HG03196 (cell line): ENCODE results near the gene PTPRG.

Experiments
- ATAC-seq: cut with Tn5 transposase; IDR thresholded peaks from one replicate; pipeline ENCODE4 v1.9.1; 2021; ENCODE audit not compliant: unreplicated experiment

The PTPRG gene

DNA sequence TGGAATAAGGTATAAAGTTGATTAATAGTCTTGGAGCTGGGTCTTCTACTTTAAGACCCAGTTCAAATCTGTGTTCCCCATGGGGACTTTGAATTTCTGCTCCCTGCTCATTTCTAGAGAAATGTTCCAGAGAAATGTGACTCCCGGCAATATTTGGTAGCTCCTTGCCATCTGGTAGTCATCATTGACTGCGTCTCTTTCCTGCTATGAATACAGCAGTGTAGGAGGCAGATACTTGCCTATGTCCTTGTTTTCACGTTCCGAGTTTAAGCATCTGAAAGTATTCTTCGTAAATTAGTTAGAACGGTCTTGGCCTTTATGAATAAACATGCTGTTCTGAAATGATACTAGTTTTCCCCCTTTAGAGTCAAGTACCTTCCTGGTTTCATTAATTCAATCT, 352.9 kb downstream of the PTPRG start:
- no peak for ATAC-seq

DNA sequence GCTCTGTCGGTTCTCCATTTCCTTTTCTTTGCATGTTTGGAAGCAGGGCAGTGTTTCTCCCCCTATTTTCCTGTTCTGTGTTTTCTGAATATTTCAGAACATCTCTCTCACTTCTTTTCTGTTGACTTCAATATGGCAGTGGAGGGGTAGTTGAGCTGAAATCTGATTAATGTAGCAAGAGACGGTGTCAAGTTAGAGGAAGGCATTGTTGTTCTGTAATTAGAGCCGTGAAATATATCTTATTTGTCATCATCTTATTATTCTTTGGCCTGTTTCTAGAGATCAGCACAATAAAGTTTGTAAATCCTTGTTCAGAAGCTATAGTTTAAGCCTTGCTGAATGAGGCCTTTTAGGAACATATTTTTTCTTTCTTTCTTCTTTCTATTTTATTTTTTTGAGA, 353.9 kb downstream of the PTPRG start:
- ATAC-seq, result no peak

DNA sequence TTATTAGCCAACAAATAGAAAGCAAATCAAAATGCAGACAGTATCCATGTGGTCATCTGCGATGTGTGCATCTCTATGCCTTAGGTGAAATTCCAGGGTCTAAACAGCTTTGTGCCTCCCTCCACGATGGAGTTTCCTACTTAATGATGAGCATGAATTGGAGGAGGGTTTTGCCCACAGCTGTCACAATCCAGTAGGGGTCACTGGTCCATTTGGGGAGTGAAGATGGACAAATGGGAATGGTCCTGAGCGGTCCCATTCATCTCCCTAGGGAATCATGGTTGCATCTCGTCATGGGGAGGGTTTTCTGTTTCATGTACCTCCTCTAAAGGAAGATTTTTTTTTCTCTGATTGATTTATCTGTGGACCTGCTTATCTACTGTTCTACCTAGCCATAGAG, 358.0 kb downstream of the PTPRG start:
- ATAC-seq, result no peak

DNA sequence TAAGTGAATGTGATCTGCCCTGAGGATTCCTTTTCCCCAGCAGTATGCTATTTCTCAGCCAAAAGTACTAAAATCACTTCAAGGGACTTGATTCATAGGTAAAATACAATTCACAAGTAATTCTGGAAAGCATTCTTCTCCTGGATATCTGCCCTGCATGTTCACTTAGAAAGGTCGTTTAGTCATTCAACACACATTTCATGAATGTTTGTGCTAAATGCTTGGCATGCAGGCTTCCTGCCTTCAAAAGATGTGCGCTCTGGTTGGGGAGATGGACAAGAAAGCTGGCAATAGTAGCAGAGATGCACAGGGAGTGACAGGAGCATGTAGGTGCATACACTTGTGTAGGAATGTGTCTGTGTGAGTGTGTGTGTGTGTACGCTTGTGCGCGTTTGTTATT, 360.7 kb downstream of the PTPRG start:
- ATAC-seq, result no peak

DNA sequence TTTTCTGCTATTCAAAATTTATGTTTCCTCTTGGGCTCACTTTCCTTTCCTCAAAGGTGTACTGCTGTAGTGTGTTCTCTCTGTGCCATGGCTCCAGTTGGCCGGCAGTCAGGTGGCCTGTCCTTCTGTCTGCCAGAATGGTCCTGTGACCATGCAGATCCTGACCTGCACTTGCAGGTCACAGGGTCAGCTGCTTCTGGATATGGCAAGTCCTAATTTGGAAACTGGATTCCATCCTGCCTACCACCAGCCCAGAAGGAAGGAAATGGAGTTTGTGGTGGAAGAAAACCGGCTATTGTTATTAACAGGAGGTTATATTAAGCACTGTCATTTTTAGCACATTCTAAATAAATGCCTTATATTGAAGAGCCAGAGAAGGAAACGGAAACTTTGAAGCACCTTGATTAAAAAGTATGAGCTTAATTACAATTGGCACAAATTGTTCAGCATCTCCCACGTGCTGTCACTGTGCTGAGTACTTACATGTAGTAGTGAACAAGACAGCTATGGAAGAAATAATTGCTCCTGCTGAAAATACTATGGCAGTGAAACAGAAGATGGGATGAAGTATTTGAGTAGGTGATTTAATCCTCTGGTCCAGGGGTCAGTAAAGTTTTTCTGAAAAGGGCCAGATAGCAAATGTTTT, 362.8 kb downstream of the PTPRG start:
- no peak for ATAC-seq

DNA sequence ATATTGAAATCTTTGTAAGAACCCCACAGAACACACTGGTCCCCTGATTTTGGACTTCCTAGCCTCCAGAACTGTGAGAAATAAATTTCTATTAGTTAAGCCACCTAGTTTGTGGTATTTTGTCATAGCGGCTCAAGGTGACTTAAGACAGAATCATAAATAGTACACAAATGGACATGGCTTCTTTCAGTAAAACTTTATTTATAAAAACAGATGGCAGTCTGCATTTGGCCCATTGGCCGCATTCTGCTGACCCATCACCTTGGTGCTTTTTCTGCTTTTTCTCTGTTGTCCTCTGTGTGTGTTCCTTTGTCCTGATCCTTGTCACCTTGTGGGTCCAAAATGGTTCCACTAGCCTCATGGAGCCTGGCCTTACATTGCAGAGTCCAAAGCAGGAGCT, 363.6 kb downstream of the PTPRG start:
- no peak for ATAC-seq

DNA sequence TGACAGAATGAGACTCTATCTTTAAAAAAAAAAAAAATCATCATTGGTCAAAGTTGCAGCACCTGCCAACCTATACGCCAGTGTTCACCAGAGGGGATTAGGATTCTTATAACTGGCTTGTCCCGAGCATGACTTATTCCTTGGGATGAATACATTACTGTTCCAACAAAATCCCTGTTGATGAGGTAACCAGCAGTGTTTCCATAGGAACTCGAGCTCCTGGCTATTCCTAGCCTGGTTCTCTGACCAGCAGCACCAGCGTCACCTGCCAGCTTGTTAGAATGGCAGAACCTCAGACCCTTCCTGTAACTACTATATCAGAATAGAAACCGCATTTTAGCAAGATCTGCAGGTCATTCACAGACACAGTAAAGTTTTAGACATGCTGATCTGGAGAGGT, 364.4 kb downstream of the PTPRG start:
- ATAC-seq, result no peak

DNA sequence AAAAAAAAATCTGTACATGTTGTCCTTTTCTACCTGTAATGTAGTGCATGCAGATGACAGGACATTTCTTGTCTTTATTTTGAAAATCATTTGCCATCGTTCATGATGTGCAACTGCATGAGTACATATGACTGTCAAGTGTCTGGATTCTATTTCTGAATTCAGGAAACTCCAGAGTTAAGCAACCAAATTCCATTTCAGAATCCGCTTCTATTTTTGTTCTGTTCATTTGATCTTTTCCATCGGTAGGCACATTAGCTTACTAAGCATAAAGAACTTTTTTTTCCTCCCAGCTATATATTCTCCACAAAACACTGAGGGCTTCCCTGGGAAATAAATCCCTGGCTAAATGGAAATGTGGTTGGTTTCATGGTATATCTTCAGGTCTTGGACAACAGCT, 365.6 kb downstream of the PTPRG start:
- no peak for ATAC-seq

DNA sequence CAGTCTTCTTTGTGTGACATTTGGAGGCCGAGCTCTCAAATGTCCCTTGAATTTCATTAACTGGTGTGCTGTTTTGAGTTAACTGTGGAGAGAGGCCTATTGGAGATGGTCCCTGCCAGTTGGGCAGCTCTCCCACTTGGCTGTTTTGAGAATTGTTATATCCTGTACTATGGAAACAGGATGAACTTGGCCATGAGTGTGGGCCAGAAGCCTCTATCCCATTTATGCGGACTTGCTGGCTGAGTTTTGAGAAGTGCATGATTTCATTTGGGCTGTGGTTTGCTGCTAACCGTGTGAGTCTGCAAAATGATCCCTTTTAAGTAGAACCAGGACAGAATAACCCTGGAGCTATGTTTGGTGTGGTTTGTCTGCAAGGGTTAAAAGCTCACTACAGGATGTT, 366.0 kb downstream of the PTPRG start:
- no peak for ATAC-seq

DNA sequence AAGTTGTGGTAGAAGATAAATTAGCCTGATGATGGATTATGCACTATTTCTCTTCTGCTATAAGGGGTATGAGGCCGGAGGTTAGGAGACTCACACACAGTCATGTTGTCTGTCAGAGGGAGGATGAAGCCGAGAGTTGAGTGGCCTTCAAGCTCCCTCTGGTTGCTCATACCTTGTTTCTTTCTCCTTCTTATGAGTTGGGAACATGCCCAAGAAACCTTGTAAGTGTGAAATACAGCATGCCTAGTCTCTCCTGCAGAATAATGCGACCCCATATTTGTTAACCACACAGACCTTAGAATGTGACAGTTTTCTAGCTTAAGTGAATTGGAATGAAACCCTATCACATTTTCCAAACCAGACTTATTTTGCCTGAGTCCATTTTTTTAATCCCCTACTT, 366.7 kb downstream of the PTPRG start:
- ATAC-seq, result no peak

DNA sequence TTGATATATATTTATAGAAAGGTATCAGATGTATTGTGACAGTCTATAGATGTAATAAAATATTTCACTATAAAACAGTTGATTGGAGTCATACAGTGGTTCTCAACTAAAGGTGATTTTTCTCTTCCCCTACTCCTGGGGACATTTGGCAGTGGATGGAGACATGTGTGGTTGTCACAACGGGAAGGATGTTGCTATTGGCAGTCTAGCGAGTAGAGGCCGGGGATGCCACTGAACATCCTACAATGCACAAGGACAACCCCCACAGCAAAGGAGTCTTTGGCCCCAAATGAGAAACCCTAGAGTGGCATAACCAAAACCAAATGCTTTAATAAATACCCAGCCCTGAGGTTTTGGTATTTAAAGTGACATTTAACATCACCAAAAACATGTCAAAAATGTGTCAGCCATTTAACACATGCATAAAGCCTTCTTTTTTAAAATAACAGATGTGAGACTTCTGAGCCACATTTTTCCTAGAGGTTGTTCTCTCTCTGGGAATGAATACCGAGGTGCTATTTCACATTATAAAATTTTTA, 367.5 kb downstream of the PTPRG start:
- no peak for ATAC-seq

DNA sequence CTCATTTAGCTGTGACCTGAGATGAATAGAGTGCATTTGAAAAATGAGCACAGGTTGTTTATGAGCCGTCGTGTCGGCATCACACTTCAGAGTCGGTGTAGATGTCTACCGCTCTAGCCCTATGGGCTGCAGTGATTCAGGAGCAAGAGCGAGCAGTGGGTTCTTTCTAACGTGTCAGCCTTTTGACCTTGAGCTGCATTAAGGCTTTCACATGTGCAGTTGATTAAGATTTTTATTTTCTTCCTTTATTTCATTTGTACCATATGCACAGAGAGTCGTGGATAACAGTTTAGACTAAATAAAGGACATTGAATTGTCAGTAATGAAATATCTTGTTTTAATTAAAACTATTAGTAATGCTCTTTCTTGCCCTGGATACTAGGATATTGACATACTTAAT, 368.2 kb downstream of the PTPRG start:
- ATAC-seq, result no peak

DNA sequence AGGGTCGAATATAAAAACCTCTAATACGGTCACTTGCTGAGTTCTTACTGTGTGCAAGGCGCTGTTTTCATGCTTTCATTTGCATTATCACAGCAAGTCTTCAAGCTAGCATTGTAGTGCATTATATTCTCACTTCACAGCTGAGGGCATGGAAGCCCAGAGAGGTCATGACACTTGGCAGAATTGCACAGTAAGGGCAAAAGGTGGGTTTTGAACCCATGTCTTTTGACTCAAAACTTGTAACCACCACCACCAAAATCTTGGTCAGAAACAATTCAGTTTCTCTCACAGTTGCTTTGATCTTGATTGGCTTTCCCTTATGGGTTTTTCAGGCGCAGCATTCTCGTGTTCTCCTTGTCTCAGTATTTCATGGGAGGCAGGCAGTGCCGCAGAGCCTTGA, 371.1 kb downstream of the PTPRG start:
- ATAC-seq, result no peak

DNA sequence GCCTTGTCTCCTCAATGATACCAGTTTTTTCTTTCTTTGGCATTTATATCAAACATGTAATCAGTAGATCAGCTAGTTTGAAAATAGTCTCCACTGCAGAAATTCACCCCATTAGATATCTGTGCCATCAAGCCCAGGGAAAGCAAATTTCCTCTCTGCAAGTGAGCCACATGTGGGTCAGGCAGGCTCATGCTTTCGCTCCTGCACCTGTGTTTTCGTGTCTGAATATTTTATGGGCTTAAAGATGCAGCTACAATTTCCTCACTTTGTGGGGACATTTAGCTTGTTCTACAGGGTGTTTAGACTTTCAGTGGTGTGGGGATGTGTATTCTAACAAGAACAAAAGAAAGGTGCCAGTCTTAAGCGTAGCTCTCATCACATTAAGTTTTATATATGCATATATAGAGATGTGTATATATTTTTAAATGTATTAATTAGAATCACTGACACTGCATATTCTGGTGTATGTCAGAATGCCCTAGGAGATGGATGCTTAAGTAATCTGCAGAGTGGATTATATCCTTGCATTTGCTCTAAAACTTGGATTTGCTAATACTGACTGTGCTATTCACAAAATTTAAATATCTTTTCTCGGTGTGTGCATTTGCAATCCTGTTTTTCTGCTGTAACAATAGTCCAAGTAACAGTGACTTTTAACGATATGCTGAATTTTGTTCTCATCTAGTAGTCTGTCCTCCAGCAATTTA, 372.6 kb downstream of the PTPRG start:
- no peak for ATAC-seq

DNA sequence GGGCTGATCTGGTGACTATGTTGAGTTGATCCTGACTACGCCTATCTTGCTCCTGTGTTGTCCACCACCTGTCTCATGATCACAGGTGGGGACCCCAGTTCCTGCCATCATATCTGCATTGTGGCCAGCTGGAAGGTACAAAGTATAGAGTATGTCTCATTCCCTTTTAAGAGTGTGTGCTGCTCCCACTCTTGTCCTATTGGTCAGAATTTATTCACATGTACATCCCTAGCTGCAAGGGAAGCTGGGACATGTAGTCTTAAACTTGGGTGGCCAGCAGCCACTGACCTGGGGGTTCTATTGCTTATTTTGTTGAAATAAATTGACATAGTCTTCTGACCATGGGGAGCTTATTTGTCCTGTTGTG, 373.1 kb downstream of the PTPRG start:
- no peak for ATAC-seq

DNA sequence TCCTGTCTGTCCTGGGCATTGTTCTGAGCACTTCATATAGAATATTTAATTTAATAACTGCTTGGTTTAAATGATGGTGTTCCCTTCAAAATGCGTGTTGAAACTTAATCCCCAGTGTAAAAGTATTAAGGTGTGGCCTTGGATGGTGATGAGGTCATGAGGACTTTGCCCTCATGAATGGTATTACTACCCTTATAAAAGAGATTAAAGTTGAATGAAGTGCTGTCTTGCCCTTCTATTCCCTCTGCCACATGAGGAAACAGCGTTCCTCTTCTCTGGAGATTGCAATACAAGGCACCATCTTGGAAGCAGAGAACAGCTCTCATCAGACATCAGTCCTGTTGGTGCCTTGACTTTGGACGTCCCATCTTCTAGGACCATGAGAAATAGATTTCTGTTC, 374.4 kb downstream of the PTPRG start:
- ATAC-seq, result no peak

DNA sequence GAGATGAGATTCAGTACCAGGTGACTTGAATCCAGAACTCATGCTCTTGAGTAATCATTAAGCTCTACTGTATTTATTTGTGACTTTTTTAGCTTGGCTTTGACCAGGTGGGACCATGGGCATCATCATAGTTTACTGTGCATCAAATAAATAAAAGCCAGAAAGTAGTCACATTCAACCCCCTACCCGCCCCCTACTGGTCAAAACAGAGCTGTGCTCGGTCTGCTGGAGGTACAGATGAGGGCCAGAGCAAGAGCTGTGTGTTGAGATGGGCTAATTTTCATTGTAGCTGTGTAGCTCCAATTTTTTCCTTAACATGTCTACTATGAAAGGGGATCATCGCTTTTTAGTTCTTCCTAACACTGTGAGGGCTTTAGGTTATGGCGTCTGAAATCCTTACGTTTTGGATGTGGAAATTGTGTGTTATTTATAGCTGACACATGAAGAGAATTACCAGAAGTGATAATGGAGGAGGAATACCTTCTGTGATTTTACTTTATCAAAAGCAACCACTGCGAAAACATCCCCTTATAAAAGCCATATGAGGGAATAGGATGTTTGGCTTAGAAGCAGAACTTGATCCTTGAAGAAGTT, 375.1 kb downstream of the PTPRG start:
- no peak for ATAC-seq

DNA sequence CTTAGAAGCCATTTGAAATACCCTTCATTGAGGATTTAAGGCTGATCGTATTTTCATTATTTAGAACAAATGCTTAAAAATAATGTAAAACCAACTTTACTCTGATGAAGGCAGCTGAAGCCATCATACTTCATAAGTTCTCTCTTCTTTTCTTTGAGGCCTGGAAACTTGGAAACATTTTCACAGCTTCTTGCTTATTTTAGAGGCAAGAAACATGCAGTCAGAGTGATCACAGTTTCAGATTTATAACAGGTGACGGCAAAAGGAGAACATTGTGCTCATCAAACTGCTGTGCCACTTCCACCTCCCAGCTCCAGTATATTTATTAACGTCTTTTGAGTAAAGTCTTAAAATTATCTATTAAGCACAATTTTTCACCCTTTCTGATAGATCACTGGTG, 376.1 kb downstream of the PTPRG start:
- ATAC-seq, result no peak

DNA sequence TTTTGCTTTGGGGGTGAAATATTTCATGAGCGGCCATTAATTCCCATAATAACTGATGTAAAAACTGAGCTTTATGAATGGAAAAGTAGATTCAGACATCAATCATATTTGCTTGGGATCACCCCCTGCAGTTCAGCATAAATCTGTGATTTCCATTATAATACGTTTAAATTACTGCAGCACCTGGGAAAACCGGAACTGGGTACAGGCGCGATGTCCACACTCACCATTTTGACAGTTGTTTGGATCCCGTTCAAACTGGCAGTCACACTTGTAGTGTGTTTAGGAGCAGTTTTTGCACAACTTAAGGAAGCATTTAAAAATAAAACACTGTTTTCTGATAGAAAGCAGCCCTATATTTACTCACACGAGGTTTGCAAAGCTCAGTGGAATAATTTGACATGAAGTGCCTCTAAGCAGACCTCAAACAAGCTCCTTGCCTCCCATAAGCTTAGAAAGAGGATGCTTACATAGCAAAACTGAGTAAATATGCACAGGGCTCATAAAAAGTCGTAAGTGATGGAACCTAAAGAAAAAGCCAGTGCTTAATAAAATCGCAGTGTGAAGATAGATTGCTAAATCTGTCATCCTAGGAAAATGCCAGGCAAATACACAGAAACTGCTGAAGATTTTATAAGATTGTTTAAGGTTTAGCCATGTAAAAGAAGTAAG, 377.6 kb downstream of the PTPRG start:
- ATAC-seq, result no peak

DNA sequence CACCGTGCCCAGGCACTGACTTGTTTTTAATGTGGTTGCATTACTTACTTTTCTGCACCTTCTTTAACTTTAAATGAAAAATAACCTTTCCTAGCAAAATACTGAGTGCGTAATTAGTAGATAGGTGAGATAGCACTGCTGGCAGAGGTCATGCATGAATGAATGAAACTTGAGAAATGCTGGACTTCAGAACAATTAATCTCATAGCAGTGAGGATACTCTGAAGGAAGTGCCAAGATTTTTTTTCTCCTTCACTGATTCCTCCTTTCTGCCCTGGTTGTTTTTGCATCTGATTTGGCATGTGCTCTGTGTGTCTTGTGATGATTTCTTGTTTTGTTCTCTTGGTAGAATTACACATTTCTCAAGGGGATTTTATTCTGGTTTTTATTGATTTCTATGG, 378.9 kb downstream of the PTPRG start:
- no peak for ATAC-seq

DNA sequence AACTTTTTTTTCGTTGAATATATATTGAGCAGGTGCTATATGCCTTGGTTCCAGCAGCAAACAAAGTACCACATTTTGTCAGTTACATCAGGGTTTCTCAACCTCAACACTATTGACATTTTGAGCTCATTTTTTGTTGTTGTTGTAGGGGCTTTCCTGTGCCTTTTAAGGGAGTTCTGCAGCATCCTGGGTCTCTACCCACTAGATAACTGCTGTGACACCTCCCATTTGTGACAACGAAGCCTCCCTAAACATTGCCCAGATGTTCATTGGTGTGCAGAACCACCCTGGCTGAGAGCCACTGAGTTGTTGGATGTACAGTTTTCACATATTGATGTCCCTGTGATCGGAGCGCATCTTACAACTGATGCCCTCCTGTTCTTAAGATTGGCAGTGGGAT, 382.6 kb downstream of the PTPRG start:
- no peak for ATAC-seq

DNA sequence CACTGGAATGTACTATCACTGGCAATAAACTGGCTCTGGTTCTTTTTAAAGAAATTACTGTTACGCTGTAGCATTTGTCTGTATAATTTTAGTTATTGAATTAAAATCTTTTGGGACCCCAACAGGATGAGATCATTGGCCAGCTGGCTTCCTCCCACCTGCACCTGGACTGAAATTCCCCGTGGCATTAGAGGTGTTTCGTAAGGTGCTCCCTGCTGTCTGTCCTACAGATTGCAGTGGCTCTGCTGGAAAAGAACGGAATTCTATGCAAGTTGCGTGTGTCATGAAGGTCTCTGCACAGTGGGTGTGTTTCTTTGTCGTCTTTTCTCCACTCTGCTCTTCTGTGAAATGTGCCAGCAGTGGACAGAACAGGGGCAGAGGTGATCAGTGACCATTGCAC, 383.4 kb downstream of the PTPRG start:
- no peak for ATAC-seq
